ENCODE results near the gene LYZ.

GRCh38 chr12:69334158-69334557 lies 14.0 kb upstream of the LYZ start:
- TF ChIP-seq POLR2A (IDR thresholded peaks at IDR 0.05): no peak
- TF ChIP-seq CTCF (IDR thresholded peaks at IDR 0.05): no peak
